Fibroblast of the conjunctiva (primary cell): ENCODE results near the gene PLB1.

Experiments used
- DNase-seq: peaks from one replicate; pipeline ENCODE4 v3.0.0-alpha.2; 2010; ENCODE audit warnings: low read depth

PLB1 gene

GRCh38 chr2:28613633-28614501 is 118.0 kb downstream of the PLB1 start:
- no peak for DNase-seq

GRCh38 chr2:28615706-28616105 is 119.8 kb downstream of the PLB1 start:
- no peak for DNase-seq

GRCh38 chr2:28616396-28616999 is 120.6 kb downstream of the PLB1 start:
- no peak for DNase-seq

- no peak for DNase-seq
Measured at GRCh38 chr2:28617502-28618184, 121.8 kb downstream of the PLB1 start.

GRCh38 chr2:28618221-28619141 is 122.6 kb downstream of the PLB1 start:
- no peak for DNase-seq

- no peak for DNase-seq
Measured at GRCh38 chr2:28619213-28620196, 123.6 kb downstream of the PLB1 start.

- DNase-seq: no peak
Measured at GRCh38 chr2:28620291-28620793, 124.5 kb downstream of the PLB1 start.

- DNase-seq: no peak
Measured at GRCh38 chr2:28620801-28621171, 124.9 kb downstream of the PLB1 start.

- peak; percentile 88 for DNase-seq
Measured at GRCh38 chr2:28621172-28622100, 125.6 kb downstream of the PLB1 start.

GRCh38 chr2:28622101-28622499 is 126.2 kb downstream of the PLB1 start:
- no peak for DNase-seq

- no peak for DNase-seq
Measured at GRCh38 chr2:28623582-28624405, 127.9 kb downstream of the PLB1 start.

- DNase-seq: no peak
Measured at GRCh38 chr2:28624436-28624792, 128.6 kb downstream of the PLB1 start.

- DNase-seq: no peak
Measured at GRCh38 chr2:28624793-28625701, 129.2 kb downstream of the PLB1 start.

GRCh38 chr2:28626376-28626775 is 130.5 kb downstream of the PLB1 start:
- DNase-seq: no peak

- DNase-seq: no peak
Measured at GRCh38 chr2:28626891-28627421, 131.1 kb downstream of the PLB1 start.

- no peak for DNase-seq
Measured at GRCh38 chr2:28627722-28628480, 132.0 kb downstream of the PLB1 start.
